Stimulated activated CD8-positive, alpha-beta memory T cell treated with anti-CD3 and anti-CD28 coated beads, Interleukin-7, amount 100 ng/mL, for 1 hour (primary cell): ENCODE results near the gene ACKR1.

Experiments used
- DNase-seq, 2 donors: peaks; one replicate each; pipeline ENCODE4 v3.0.0-alpha.2; 2020; ENCODE audit warnings: low read depth in 2 of 2

Gene ACKR1

DNA sequence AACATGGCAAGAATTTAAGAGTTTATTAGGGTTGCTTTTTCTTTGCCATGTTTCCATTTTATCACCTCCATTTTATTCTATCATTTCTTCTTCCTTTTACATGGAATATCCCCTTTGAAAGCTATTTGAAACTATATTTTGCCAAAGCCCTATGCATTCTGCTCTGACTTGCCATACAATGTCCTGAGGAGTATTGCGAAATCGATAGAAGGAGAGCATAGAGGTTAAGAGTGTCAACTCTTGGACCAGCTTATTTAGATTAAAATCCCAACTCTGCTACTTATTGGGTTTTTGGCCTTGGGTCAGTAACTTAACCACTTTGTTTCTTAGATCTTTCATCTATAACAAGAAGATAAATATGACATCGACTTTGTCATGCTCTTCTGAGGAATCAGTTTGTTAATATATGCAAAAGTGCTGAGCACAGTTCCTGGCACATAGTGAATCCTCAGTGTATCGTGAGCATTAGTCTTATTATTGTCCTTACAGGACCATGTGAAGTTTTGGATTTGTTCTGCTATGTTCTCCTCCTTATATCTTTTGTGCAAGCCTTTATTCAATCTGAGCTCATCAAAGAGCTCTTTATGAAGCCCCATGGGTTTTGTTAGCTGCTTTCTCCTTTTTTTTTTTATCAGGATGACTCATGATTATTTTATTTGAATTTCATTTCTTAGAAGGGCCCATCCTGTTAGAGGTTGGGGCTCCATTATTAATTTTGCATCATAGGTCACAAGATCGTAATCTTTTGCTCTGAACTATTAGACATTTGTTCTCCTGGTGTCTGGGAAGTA lies 17.6 kb downstream of the ACKR1 start:
- no peak for DNase-seq

DNA sequence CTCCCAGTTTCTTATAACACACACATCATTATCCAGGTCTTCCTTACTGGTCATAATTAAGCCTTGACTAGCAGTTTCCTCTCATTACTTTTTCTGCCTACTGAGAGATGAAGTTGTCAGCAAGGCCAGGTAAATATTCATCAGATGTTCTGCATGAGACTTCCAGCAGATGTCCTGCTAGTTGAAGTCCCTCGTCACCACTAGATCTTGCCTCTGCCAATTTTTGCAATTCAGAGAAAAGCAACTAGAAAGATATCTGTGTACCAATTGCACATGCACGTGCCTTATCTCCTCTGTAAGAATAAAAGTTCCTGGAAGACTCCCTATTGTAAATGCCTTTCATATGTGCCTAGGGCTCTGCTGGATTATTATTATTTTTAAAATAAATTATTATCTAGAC lies 18.3 kb downstream of the ACKR1 start:
- DNase-seq: no peak

DNA sequence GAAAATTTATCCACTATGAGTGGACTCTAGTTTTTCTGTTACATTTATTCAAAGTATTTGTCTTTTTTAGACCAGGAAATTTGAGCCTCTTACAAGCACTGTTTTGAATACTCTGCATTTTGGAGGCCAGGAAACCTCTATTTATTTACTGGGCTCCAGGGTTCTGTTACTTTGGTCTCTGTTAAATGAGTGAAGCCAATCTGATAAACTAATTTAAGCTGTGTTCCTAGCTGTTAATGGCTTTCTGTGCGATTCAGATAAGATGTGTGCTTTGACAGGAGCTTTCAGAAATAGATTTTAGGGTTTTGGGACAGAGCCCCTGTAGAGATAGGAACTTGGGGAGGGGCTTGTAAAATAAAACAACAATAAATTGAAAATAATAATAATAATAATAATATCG lies 23.9 kb downstream of the ACKR1 start:
- no peak for DNase-seq

DNA sequence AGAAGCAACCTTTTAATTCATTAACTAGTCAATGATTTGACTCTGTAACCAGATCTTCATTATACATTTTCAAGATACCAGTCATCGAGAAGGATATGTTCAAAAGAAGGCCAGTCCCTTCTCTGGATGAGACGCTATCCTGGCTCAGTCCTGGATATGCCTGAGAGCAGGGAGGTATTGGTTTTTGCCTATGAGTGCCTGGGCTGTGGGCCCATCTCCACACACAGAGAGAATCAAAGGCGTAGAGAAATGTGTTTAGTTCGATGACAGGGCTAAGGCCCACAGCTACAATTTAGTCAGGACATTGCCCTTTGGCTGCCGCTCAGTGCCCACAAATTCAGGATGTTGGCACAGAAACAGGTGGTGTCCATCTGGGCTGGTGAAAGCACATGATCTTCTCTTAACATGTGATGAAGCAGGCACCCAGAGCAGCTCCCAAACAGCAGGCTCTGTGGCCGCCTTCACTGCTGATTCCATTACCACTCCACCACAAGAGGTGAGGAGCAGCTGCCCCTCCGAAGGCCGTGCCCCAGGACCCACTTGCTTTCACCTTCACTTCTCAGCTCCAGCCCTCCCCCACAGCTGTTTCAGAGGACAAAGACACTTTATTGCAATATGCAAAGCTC lies 24.7 kb downstream of the ACKR1 start:
- no peak for DNase-seq

DNA sequence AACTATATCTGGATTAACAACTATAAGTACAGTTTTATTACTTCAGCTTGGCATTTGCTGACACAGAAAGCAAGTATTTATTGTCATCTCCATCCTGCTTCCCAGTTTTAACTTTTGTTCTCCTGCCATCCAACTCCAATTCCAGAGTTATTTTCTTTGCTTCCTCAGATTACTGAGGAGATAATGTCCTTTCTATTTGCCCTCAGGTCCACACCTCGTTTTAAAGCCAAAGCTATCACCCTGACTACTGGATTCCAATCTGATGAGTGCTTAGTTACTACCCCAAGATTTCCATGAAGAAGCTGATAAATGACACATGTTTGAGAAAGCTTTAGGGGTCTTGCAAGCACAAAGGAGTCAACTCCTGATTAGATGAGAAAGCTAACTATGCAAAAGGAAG lies 25.2 kb downstream of the ACKR1 start:
- DNase-seq: no peak

DNA sequence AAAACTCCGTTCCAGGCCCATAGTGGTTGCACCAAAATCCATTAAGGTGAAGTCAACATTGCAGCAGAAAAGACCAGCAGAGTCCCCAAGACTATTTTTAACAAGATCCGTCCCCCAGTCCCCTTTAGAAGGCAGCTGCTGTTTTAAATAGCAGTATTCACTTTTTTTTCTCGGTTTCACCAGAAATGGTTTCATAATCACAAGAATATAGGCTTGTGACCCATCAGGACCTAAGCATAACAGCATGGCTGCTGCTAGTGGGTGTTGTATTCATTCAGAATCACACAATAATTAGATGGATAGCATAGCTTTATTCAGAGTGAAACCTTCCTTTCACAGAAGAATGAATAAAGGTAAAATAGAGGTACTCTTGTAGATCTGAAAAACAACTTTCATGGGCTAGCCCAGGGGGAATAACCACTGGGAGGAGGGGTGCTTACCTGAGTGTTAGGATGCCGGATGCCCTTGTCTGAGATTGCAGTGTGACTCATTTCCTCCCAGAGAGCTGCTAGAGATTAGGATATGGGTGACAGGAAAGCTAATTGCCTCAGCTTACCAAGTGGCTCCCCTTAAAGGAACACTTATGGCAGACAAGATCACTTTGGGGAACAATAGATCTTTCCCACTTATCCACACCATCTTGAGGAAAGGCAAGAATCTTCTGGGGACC lies 35.0 kb downstream of the ACKR1 start:
- no peak for DNase-seq

DNA sequence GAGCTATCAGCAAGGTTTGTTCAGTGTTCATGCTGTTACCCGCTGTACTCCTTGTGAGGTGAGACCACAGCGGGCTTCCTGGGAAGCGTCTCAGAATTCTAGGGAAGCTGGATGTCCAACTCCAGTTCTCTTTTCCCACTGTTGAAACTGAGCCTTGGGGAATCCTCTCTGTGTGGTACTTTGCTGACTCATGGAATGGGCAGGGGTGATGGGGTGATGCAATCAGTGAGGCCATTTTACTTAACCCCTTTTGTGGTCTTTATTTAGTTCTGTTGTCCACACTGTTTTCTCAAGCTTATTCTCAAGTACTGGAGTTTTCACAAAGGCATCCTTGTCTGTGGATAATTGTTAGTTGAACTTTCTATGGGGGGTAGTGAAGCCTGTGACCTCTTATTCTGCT lies 42.6 kb downstream of the ACKR1 start:
- no peak for DNase-seq

DNA sequence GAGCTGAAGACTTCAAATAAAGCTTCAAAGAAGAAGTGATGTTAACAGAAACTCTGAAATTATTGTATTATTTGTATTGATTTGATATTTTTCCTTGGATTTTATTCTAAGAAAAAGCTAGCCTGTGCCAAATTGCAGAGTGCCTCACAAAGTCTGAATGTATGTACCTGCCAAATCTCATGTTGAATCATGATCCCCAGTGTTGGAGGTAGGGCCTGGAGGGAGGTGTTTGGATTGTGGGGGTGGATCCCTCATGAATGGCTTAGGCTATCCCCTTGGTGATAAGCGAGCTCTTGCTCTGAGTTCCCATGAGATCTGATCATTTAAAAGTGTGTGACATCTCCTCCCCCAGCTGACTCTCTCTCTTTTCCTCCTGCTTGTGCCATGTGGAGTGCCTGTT lies 43.6 kb downstream of the ACKR1 start:
- no peak for DNase-seq

DNA sequence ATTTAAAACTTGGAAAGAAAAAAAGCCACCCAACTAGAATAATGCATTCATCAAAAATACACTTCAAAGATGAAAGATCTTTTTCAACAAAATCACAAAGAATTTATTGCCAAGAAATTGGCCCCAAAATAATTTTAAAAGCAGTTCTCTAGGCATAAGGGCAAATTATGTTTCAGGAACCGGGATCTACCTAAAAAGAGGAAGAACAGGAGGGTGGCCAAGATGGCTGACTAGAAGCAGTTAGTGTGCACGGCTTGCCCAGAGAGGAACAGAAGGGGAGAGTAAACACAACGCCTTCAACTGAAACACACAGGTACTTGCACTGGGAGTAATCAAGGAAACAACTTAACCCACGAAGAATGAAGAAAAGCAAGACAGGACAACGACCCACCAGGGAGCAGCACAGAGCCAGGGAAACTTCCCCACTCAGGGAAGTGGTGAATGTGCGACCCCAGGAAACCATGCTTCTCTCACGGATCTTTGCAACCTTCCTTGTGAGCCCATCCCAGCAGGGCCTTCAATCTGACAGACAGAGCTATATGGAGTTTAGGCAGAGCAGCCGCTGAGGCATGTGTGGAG lies 46.1 kb downstream of the ACKR1 start:
- DNase-seq: no peak
